GM19238 (cell line): ENCODE data around the gene ARHGAP28.

Experiments used
- DNase-seq: peaks from one replicate; pipeline ENCODE4 v3.0.0; 2011; ENCODE audit warnings: low spot score; ENCODE audit not compliant: insufficient read length

ARHGAP28 gene, protein sequence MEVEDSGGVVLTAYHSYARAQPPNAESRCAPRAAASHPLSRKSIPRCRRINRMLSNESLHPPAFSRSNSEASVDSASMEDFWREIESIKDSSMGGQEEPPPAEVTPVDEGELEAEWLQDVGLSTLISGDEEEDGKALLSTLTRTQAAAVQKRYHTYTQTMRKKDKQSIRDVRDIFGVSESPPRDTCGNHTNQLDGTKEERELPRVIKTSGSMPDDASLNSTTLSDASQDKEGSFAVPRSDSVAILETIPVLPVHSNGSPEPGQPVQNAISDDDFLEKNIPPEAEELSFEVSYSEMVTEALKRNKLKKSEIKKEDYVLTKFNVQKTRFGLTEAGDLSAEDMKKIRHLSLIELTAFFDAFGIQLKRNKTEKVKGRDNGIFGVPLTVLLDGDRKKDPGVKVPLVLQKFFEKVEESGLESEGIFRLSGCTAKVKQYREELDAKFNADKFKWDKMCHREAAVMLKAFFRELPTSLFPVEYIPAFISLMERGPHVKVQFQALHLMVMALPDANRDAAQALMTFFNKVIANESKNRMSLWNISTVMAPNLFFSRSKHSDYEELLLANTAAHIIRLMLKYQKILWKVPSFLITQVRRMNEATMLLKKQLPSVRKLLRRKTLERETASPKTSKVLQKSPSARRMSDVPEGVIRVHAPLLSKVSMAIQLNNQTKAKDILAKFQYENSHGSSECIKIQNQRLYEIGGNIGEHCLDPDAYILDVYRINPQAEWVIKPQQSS

DNA sequence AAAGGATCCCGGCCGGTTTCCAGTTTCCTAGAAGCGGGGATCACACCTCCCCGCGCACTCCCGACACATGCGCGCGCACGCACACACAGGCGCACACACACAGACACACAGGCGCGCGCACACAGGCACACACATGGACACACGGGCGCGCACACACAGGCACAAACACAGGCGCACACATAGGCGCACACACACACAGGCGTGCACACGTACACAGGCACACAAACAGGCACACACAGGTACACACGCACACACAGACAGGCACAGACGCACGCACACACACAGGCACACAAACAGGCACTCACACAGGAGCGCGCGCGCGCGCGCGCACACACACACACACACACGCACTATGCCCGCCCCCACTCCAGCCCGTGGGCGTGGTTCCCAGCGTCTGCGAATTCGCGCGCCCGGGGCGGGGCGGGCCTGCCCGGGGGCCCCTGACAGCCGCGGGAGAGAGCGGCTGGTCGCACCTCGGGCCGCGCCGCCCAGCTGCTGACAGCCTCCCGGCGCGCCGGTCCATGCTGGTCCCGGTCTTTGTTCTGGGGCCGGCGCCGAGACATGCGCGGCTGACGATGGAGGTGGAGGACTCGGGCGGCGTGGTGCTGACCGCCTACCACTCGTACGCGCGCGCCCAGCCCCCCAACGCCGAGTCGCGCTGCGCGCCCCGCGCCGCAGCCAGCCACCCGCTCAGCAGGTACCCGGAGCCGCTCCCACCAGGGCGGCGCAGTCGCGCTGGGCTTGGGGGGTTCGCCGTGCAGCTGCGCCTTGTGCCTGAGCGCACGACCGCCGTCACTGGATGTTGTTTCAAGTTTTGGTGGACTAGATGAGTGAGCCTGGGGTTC, at the start of gene ARHGAP28:
Gene ARHGAP28, plus strand, starts transcription at position 470 of the 845 bp plus-strand sequence. Its CDS starts 106 bp downstream, at position 576.
- peak; percentile 2 for DNase-seq

DNA sequence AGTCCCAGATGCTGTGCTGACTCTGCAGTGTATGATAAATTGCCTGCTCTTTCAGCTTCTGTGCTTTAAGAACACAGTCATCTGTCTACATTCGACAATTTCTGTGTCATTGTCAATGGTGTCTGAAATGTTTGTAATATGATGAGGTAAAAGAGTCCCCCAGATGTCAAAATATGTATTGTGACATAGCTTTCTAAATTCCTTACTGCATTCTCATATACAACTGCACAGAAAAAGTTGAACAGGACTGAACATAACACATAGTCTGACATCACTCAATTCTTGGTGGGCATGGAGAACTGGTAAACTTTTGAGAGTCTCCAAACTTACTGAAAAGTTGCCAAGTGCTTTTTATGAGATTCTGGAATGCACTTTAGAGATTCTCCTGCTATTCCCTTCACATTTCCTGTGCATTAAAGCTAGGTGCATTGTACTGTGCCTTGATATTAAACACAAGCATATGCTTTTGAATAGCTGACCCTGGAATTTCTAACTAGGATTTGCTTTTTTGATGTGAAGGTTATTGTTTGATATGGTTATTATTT, 48.1 kb upstream of the ARHGAP28 start:
- no peak for DNase-seq

DNA sequence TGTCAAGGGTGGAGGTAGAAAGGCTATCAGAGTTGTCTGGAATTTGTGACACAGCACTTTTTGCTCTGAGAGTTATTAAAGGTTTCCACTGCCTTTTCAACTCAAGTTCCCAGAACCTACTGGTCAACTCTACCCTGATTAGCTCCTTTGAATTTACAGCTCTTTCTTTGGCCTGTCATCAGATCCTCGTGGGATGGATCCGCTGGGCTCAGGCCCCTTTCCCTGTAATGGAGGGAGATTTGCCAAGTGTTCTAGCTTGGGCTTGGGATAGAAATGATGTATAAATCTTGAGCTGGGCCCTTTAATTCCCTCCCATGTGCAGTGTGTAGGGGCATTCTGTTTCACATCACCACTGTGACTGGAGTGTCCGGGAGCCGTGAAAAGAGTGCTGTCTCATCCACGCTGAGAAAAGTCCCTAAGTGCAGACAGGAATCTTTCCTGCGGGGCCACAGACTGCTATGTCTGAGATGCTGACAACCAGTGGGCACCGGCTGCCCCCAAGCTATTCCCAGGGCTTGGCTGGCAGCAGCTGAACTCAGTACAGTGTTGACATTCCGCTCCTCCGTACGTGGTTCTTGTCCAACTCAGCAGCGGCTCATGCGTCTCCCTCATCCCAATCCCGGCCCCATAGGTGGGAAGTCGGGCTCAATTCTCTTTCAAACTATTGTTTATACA, 46.9 kb upstream of the ARHGAP28 start:
- DNase-seq = no peak

DNA sequence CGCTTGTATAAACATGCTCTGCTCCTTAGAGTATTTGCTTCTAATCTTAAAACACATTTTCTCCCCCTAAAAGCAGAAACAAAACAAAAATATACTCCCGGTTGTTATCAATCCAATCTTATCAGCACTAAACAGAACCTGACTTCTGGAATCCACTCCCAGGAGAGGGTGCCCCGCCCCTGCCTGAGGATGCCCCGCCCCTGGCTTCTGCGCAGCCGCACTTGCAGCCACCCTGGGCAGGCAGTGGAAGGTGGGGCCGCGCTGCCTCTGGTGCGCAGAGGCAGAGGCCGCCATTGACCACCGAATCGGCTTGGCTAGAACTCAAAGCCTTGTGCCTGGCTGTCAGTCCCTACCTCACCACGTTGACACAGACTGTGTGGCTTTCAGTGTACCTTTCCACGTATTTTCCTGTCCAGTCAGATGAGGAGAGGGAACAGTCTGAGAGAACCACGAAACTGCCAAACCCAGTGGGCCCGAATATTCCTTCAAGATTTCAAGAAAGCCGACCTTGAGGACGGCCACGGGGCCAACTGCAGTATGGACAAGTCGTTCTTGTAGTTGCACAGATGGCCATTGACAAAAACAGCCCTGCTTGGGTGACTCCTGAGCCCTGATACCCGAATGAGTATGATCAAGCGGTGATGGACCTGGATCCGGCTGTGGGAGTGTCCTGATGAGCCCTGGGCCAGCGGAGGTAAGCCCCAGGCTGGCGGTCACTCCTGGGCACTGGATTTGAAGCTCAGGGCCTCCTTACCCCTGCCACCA, 46.2 kb upstream of the ARHGAP28 start:
- DNase-seq = no peak

DNA sequence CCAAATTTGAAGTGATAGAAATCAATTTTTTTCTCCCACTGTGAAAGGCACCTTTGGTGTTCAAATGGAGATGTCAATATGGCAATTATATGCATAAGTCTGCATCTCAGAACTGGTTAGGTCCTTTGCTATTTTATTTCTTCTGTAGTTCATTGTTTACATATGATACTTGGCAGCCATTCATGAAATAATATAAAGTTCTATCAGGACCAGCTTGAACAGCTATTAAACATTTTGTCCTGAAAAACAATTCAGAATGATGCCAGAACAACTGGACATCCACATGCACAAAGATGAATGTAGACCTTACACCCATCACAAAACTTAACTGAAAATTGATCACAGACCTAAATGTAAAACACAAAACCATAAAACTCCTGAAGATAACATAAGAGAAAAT, 41.8 kb upstream of the ARHGAP28 start:
- DNase-seq = no peak

DNA sequence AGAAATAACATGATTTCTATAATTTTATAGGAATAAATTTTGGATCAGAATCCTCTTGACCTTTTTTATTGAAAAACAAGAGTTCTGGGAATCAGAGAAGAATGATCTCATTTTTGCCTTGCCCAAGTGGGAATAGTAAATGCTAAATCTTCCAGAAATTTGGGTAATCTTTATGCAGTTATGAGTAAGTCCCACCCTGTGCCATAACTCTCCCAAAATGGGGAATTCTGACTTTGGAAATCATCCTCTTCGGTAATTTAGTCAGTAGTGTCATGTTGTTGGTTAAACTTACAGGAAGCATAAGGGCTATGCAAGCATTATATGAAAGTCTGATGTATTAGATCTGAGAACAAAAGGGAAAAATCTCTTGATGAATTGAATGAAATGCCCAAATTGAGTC, 20.6 kb upstream of the ARHGAP28 start:
- no peak for DNase-seq

DNA sequence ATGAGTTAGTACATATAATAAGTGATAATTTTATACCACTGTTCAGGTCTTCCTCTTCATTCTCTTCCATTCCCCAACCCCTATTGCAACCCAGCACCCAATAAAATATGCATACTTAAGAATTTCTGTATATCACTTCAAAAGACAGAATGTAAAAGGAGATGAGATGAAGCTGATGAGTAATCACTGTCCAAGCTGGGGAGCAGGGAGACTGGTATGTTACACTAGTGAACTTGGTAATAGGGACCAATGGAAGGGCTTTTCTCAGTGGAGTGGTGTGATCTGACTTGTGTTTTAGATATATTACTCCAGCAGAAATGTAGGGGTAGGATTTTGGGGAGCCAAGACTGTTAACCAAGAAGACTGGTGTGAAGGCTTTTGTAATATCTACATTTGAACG, 18.0 kb upstream of the ARHGAP28 start:
- no peak for DNase-seq

DNA sequence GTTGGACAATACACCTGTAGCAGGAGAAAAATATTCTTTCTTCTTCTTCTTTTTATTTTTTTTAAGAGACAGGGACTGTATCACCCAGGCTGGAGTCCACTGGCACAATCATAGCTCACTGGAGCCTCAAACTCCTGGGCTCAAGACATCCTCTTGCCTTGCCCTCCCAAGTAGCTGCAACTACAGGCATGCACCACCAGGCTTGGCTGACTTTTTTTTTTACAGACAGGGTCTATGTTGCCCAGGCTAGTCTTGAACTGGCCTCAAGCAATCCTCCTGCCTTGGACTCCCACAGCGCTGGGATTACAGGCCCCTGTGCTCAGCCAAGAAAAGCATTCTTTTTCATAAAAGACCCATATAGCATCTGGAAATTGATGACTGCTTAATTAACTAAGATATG, 17.1 kb upstream of the ARHGAP28 start:
- DNase-seq = no peak

DNA sequence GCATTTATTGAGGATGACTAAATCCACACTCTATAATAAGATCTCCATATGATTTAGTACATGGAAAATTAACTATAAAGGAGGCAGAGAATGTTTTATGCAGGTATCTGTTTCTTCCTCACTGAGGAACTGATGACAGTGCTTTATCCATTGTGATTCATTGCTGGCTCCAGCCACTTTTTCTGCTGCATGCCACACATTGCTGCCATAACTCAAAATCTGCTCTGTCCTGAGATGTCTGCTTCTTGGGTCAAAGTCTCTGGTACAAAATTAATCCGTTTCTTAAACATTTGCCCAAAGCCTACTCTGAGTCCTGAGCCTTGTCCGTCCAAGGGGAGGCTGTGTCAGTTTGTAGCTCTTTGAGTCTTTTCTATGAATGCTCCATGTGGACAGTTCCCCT, 15.5 kb upstream of the ARHGAP28 start:
- DNase-seq = no peak

DNA sequence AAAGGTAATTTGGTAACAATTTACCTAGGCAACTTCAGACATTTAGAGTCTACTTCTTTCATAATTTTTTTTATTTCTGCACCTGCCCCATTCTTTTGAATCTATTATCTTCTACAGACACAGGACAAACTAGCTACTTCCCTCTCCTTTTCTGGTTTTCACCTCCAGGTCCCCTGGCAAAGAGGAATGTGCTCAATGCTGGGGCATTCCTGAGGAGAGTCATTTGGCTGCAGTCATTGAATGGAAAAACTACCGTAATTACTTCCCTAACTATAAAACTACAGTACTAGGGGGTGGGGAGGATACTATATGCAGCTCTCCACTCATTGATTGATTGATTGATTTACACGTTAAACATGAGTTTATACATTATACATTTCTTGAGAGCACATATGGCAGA, 11.2 kb upstream of the ARHGAP28 start:
- DNase-seq = no peak

DNA sequence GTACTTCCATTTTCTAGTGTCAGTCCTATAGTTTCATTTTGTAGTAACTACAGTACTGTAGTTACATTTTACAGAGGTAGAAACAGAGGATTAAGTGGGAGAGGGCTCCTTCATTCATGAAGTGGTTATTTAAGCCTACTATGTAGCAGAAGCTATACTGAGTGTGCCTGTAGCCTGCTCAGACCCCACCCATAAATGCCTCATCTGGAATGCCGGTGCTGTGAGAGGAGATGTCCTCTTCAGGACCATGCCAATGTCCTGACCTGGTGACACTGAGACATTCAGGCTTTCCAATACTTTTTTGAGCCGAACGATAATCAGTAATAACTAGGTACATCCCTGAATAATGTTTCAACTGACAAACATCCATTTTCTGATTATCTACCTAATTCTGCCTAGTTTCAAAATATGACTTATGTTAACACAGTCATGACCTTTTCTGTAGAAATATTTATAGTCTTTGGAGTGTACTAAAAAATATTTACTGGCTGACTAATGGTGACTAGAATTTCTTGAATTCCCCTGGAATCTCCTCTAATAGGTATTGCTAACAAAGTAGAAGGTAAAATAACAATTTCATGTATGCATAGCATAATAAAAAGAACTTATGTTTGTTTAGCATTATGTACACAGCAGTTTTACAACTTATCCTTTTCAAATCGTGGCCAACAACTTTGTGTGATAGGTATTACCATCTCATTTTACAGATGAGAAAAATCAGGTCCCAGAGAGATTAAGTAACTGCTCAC, 10.2 kb upstream of the ARHGAP28 start:
- no peak for DNase-seq

DNA sequence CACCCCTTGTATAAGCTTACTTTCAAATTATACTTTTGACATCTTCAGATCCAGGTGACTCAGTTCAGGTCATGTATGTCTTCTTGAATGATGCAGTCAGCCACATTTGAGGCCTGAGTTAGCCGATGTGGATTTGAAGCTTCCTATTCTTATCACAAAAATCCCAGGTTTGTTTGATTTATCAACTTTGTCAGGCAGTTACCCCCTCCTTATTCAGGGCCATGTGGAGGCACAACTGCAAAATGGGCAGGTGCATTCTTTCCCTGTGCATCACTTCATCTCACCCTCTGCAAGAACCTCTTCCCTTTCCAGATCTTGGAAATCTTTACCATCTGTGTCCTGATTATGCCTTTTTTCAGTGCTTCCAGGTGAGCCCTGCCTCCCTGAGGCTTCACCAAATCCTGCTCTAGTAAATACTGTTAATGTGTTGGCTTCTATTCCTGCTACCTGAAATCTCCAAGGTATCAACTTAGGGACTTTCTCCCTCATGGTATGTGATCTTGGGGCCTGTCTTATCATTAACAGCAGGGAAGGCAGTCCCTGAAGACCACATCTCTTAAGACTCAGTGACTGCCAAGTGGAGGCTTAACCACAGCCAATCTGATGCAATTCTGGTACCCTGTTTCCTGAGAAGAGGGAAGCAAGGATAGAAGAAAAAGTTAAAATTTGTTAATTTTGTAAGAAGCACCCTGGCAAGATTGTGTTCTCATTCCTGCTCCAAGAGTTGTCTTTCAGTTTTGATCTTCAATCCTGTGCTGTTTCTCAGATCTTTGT, 9.4 kb upstream of the ARHGAP28 start:
- no peak for DNase-seq

DNA sequence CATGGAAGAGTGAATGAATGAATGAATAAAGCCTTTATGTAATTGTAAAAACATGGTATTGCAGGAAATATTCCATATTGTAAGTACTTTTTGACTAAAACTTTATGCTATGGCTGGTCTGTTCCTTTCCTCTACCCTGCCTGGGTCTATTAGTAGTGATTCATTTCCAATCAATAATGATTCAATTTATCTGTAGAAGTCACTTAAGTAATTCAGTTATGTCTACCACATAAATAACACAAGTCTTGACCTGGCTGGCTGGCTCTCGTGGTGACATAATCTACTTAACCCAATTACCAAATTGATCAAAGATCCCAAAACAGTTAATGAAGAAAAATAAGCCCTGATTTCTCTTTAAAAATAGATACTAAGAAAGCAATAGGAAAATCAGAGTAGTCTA, 7.8 kb upstream of the ARHGAP28 start:
- no peak for DNase-seq

DNA sequence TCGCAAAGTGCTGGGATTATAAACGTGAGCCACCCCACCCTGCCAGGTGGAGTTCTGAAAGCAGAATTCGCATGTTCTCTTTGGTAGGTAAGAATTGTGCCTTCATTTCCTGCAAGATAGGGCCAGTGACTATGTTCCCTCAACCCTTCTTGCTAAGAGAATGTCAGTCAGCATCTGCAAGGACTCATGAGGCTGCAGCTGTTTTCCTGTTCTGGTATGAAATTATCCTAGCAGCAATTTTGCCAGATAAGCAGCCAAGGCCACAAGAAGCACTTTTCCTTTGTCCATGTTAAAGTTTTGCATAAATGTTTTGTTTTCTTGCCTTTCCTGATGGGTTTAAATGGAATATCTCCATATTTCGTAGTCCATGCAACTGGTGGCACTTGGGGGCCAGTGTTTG, 6.8 kb upstream of the ARHGAP28 start:
- no peak for DNase-seq

DNA sequence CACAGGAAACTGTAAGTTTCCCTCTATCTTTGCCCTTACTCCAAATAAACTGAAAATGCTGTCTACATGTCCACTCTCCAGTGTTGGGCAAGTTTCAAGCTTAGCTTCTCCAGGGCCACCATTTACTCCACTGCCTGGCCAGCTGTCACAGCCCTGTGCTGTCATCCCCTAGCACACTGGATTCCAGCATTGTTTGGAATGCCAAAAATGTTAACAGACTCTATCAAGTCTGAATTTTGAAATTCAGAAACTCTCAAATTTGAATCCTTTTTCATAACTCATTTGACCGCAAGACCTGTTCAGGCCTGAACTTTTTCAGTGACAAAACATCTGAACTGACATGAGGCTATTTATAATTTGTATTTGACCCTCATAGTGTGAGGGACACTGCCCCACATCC, 5.2 kb upstream of the ARHGAP28 start:
- no peak for DNase-seq

DNA sequence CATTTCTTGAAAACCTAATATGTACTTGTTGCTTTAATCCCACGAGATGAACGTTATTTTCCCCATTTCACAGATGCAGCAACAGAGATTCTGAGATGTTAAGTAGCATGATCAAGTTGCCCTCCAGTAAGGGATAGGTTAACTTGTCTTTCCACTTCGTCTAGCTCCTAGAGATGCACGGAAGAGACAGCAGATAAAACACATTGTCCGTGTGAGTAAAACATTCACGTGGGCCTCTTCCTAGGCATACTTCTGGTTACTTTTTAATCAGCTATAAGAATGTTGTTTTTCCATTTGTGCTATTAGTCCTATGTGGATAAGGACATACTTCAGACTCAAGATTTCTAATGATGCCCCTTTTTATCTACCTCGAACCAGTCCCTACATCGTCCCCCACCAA, 1.2 kb upstream of the ARHGAP28 start:
- DNase-seq = no peak

DNA sequence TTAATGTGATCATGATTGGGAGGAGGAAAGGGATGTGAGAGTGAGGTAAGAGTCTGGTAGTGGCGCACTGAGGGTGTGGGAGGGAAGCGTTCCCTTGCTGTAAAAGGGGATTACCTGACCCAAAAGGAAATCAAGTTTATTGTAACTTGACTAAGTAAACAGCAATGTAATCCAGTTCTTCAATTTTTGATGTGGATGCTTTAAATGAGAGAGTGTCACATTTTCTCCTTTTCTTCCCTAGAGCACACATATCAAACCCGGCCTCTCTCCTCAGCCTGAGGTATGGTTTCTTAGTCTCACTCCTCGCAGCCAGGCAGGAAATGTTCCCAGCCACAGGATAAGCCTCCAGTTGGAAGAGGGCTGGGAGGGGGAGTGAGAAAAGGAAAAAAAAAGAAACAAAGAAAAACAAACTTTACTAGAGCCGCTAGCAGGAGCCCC, 688 bp upstream of the ARHGAP28 start:
- no peak for DNase-seq

DNA sequence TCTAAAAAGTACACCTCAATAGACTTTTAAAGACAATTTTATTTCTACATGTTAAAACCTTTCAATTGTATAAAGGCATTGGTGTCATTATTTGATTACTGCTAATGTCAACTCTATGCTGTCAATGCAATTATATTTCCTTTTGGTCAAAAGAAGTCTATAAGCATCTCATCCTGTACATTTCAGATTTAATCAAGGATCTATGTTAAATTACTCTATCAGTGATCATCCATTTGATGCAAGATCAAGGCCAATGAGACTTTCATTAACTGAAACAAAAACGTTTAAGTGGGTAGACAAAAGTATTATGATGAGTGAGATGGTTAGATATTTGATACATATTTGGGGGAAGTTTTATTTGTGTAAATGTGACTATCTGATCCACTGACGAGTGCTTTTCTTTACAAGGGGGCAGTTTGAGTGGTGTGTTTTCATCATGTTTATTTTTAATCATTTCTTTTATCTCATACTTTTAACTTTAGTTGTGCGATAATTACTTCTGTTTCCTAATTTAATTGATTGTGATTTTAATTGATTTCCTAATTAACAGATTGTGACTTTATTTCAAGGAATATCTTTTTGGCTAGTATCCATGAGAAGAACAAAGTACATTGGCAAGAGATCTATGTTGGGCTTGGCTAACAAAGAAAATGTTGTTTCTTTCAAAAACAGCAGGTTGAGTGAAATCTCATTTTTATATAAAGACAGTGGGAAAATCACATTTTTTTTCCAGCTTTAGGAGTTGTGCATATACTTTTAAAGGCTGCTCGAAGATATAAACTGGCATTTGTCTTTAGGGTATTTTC, 1.1 kb downstream of the ARHGAP28 start:
- no peak for DNase-seq
